HG03045 (cell line): ENCODE measurements around the gene PEMT.

Source experiments
- ATAC-seq: cut with Tn5 transposase; IDR thresholded peaks from one replicate; pipeline ENCODE4 v1.9.1; 2021; ENCODE audit warnings: mild to moderate bottlenecking, moderate library complexity; ENCODE audit not compliant: unreplicated experiment

Gene PEMT

DNA sequence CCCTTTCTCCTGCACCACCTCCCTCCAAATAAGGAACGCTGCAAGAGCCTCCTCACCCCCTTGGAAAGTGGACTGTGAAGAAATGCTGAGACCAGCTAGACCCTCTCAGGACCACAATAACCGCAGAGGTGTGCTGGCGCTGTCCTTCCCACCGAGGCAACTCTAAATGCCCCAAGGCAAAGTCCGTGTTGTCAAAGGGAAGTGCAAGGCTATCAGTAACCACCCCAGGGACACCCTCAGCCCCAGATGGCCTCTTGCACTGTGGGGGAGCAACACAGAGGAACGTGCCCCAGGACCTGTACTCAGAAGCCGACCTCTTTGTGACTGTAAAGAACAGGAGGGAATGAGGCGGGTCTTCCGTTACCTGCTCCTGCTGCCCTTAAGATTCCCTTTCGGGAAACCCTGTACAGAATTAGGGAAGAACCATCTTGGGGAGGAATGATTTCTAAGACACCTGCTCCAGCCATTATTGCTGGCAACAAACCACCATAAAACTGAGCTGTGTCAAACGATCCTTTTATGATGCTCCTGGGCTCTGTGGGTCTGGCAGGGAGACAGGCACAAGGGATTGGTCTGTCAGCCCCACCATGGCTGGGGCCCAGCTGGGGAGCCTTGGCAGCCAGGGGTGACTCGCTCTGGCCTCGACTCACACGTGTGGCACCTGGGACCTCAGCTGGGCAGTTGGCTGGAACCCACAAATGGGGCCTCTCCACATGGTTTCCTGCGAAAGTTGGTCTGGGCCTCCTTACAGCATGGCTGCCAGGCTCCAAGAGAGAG, 129.3 kb downstream of the PEMT start:
- ATAC-seq = no peak

DNA sequence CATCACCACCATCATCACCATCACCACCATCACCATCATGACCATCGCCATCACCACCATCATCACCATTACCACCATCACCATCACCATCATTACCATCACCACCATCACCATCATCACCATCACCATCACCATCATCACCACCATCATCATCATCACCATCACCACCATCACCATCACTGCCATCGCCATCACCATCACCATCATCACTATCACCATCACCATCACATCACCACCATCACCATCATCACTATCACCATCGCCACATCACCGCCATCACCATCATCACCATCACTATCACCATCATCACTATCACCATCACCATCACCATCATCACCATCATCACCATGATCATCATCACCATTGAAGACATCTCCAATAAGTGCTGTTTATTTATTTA, 131.5 kb downstream of the PEMT start:
- no peak for ATAC-seq

DNA sequence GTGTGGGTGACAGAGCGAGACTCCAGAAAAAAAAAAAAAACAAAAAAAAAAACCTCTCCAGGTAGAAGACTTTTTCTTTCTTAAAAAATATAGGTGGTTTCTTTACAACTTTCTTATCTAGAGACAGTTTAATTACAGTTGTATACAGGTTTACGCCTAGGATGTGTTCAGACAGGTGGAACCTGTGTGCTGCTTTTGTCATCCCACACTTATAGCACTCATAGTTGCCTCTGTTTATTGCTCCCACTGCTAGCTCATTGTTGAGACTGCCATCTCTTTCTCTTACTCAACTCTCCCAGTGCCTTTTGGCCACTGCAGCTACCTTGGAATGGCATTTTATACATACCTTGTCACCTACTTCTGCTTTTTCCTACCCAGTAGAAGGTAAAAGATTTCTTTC, 133.8 kb downstream of the PEMT start:
- ATAC-seq = no peak

DNA sequence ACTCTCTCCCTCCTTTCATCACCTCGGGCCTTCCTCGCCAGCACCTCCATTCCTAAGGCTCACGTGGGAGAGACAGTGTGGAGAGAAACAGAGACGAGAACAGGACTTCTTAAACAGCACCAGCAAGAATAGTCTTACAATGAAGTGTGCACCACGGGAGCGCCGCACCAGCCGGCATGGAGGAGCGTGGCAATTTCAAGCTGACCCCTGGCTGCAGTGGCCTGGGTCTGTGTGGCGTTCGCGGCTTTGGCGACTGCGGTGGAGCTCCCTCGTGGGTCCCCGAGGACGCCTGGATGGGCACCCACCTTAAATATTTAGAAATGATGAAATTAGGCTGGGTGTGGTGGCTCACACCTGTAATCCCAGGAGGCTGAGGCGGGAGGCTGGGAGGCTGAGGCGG, 135.3 kb downstream of the PEMT start:
- no peak for ATAC-seq
